ENCODE data around the gene KLRF1. TPM values are rescaled to one million over a fixed set of nuclear protein-coding genes. Genes with fewer than 3 reads are reported as not detected.

Gene KLRF1
- total RNA-seq, 1 experiment from 2014 or later: 1.1 TPM

DNA sequence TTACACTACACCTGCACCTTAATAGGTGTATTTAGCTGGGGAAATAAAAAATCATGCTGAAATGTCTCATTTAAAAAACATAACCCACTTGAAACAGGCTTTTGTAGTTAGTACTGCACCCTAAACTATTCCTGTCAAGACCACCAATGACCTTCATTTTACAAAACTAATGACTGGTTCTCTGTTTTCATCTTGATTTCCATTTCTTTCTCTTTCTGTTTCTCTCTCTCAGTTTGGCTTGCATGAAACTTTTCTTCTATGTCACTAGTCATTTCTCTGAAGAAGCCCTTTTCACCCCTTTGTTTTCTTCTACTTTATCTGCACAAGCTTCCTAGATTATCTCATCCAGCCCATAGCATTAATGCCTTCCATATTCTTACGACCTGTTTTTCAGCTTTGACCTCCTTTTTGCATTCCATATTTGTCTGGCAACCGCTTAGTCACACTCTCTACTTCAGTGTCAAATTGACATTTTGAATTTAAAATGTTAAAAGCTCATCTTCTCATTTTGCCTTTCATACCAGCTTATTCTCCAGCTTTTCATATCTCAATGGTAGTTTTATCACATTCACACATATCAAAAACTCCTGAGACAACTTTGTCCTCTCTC is 32.7 kb upstream of the KLRF1 start:
- no peaks in the 10 kb centered on the region; the same call in 1 of the 2 replicates for H3K4me1 ChIP-seq (ENCODE audit: control insufficient read depth, insufficient read depth, low read length)
- in situ Hi-C loops (cut with HindIII; ENCODE audit: low pct_unique_long_range_greater_than_20kb, low sequenced_read_pairs) (no loop called here), intact Hi-C loops (cut with micrococcal nuclease; ENCODE audit: unreplicated experiment) (no loop called here)
- ATAC-seq (no peak), DNase-seq (ENCODE audit: low read depth, low spot score) (no peak)
- BruUV-seq (replicated peaks): no TSS peak
- no peak overlapping the region for H3K4me3 ChIP-seq (ENCODE audit: low read depth in 2 of 2, low read length in 2 of 2)
- no peak overlapping the region for H3K27ac ChIP-seq (ENCODE audit: low read length)
- no peaks in the 10 kb centered on the region for H3K9me3 ChIP-seq (ENCODE audit: control insufficient read depth, insufficient read depth, low read depth, low read length)
- CTCF ChIA-PET: no interaction called here
- no peak for TF ChIP-seq REST (IDR thresholded peaks at IDR 0.05; ENCODE audit: insufficient read depth in 1 of 2, low read depth in 2 of 2, low read length in 1 of 2)
- TF ChIP-seq SIN3A (IDR thresholded peaks at IDR 0.05; ENCODE audit: borderline replicate concordance, insufficient read depth, low read depth, low read length): no peak
- no peak for TF ChIP-seq TCF7L2 (IDR thresholded peaks at IDR 0.05; ENCODE audit: low read depth, low read length)
- TF ChIP-seq, protein P1, sequence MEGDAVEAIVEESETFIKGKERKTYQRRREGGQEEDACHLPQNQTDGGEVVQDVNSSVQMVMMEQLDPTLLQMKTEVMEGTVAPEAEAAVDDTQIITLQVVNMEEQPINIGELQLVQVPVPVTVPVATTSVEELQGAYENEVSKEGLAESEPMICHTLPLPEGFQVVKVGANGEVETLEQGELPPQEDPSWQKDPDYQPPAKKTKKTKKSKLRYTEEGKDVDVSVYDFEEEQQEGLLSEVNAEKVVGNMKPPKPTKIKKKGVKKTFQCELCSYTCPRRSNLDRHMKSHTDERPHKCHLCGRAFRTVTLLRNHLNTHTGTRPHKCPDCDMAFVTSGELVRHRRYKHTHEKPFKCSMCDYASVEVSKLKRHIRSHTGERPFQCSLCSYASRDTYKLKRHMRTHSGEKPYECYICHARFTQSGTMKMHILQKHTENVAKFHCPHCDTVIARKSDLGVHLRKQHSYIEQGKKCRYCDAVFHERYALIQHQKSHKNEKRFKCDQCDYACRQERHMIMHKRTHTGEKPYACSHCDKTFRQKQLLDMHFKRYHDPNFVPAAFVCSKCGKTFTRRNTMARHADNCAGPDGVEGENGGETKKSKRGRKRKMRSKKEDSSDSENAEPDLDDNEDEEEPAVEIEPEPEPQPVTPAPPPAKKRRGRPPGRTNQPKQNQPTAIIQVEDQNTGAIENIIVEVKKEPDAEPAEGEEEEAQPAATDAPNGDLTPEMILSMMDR (IDR thresholded peaks at IDR 0.05): no peak
- no peak for TF ChIP-seq POLR2AphosphoS5 (IDR thresholded peaks at IDR 0.05; ENCODE audit: low read depth, low read length)
- POLR2A ChIA-PET: no interaction called here
- H3K36me3 ChIP-seq (ENCODE audit: control insufficient read depth, insufficient read depth, low read length): no peaks in the 10 kb centered on the region
- H3K27me3 ChIP-seq (ENCODE audit: control insufficient read depth, insufficient read depth, low read length): no peaks in the 10 kb centered on the region

DNA sequence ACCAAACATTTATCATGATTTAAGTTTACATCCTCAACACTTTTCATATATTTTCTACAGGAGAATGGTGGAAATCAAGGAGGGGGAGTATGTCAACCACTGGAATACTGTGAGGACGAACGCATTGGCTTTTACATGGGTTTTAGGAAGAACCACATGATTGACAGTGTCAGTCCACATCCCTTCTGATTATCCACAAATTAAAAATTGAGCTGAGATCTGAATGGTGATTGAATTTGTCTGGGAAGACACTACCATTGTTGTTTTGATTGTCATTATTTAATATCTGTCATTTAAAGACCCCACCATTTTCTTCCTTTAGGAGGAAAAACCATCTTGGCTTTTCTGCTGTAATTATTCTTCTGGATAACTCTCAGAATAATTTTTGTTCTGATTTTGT is 31.3 kb upstream of the KLRF1 start:
- H3K4me3 ChIP-seq (ENCODE audit: low read depth in 2 of 2, low read length in 2 of 2): no peak overlapping the region
- BruUV-seq (replicated peaks): no TSS peak
- in situ Hi-C loops (cut with HindIII; ENCODE audit: low pct_unique_long_range_greater_than_20kb, low sequenced_read_pairs): no loop called here
- POLR2A ChIA-PET: no interaction called here
- no peaks in the 10 kb centered on the region for H3K36me3 ChIP-seq (ENCODE audit: control insufficient read depth, insufficient read depth, low read length)
- ATAC-seq (no peak), DNase-seq (ENCODE audit: low read depth, low spot score) (no peak)
- H3K27ac ChIP-seq (ENCODE audit: low read length): no peak overlapping the region
- H3K4me1 ChIP-seq (ENCODE audit: control insufficient read depth, insufficient read depth, low read length): no peaks in the 10 kb centered on the region; the same call in 1 of the 2 replicates
- no peak for TF ChIP-seq REST (IDR thresholded peaks at IDR 0.05; ENCODE audit: insufficient read depth in 1 of 2, low read depth in 2 of 2, low read length in 1 of 2)
- TF ChIP-seq SIN3A (IDR thresholded peaks at IDR 0.05; ENCODE audit: borderline replicate concordance, insufficient read depth, low read depth, low read length): no peak
- no peak for TF ChIP-seq POLR2AphosphoS5 (IDR thresholded peaks at IDR 0.05; ENCODE audit: low read depth, low read length)
- TF ChIP-seq TCF7L2 (IDR thresholded peaks at IDR 0.05; ENCODE audit: low read depth, low read length): no peak
- TF ChIP-seq, protein P1 (IDR thresholded peaks at IDR 0.05): no peak
- intact Hi-C loops (cut with micrococcal nuclease; ENCODE audit: unreplicated experiment): no loop called here
- CTCF ChIA-PET: interaction anchor here (1.3 kb wide), 1 partner anchor 45 kb away, joined by 7 read pairs; no protein-coding TSS in a partner anchor
- H3K9me3 ChIP-seq (ENCODE audit: control insufficient read depth, insufficient read depth, low read depth, low read length): no peaks in the 10 kb centered on the region
- H3K27me3 ChIP-seq (ENCODE audit: control insufficient read depth, insufficient read depth, low read length): no peaks in the 10 kb centered on the region
